ENCODE data around the gene SLC25A19.

SLC25A19 gene

DNA sequence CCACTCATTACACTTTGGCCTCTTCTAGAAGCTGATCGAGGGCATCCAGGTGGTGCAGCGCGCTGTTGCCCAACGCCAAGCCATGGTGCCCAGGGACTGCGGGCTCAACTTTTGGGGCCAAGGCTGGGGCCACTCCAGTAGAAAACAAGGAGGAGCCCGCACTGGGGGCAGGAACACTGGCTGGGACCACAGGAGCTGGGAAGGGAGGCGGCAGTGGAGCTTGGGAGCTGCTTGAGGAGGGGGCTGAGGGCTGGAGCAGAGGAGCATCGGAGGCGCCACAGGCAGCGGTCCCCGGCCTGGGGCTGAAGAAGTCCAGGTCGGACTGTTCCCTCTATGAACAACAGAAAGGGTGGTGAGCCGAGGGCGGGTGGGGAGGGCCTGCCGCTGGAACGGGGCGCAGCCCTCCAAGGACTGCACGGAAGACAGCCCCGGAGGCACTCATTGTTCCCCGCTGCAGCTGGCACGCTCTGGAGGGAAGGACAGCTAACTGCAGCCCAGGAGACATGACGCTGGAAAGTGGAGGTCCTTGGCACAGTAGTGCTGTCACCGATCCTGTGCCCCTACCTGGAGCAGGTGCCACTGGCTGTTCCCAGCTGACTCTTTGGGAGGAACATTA is 49.3 kb downstream of the SLC25A19 start:
- no peak for DNase-seq

DNA sequence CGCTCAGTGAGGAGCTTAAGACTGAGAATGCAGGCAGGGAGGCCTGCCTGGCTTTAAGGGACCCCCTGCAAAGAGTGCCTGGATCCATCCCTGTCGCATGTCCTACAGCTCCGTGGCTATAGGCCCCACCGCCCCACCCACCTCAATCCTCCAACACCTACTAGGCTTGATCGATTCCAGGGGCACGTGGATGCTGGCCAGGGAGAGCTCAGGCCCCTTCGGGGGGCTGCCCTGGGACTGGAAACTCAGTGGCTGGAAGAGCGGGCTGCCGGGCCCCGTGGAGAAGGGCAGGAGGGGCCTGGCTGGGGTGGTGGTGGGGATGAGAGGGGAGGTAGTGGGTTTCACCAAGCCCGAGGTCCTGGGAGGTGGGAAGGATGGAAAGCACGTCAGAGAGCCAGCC is 50.0 kb downstream of the SLC25A19 start:
- no peak for DNase-seq

DNA sequence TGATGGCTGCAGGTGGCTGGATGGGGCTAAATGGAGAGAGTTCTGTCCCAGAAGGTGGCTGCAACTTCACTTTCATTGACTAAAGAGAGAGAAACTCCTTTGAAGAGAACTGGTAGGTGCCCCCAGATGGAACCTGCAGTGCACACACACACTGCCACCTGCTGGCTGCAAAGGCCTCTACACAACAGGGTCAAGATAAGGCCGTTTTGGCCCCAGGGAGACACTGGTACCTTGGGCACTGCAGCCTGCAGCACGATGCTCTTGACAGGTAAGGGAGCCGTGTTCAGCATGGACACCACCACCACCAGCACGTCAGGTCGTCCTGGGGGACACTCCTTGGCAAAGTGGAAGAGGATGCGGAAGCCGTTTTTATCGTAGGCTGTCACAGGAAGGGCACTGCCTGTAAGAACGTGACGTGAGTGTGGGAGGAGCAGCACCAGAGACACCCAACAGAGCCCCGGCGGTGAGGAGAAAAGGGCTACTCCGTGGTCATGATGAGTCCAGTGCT is 50.5 kb downstream of the SLC25A19 start:
- peak; percentile 76 for DNase-seq

DNA sequence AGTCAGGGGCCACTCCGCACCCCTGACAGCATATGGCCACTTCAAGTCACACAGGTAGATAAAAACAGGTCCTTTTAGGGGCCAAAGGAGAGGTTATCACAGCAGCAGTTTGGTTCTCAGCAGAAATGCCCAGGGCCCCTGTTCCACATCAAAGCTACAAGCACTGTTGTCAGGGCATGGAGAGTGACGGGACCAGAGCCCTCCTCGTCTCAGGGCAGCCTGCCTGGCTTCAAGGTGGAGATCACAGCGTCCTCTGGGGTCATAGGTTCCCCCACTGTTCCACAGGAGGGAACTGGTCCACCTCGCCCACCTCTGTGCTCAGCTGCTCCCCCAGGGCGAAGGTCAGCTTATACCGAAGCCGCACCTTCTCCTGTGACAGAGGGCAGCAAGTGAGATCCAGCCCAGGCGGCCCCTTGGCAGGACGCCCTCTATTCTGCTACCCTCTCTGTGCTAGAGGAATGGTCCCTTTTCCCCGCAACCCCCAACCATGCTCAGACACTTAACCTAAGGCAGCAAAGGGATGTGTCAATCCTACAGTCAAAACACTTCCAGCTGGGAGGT is 51.1 kb downstream of the SLC25A19 start:
- no peak for DNase-seq

DNA sequence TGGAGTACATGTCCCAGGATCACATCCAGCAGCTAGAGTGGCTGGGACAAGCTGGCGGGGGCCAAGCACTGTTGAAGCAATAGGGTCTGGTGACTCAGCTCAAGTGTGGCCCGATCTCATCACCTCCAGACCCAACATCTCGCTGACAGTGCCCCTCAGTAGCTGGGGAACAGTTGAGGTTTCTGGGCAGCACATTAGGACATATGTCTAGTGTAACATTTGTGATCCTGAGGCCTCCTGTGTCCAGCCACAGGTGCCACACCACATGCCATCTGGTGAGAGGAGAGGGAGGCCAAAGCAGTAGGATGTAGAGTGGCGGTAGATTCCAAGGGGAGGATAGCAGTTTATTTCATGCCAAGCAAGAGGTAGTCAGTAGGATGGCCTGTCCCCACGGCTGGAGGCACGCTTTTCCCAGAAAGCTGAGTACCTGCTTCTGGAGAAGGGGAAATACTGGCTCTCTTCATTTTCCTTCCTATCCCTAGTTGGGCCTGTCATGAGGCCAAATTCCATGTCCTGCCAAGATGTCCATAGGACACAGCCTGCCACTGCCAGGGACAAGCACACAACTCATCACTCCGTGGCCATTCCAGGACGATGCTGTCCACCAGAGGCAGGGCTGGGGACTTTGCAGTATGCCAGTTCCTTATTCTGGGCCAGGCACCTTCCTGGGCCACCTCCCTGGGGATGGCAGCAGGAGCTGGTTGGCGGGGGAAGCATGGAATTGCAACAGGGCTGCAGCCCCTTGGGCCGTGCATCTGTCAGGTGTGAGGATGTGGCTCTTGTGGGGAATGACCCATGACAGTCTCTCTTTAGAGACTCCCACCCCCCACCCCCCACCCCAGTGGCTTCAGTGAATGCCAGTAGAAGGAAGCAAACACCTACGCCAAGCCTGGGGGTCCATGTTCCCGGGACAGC is 51.9 kb downstream of the SLC25A19 start:
- DNase-seq = no peak

DNA sequence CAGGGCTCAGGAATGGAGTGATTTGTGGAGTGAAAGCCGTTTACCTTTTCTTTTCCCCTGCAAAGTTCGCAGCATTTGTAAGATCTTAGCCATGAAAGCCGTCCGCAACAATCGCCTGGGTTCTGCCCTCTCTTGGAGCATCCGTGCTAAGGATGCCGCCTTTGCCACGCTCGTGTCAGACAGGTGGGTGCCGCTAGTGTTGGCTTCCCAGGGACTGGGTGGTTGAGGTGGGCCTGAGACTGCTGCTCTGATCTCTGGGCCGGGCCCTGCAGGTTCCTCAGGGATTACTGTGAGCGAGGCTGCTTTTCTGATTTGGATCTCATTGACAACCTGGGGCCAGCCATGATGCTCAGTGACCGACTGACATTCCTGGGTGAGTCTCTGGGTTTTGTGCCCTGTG is 56.4 kb downstream of the SLC25A19 start:
- DNase-seq = no peak

DNA sequence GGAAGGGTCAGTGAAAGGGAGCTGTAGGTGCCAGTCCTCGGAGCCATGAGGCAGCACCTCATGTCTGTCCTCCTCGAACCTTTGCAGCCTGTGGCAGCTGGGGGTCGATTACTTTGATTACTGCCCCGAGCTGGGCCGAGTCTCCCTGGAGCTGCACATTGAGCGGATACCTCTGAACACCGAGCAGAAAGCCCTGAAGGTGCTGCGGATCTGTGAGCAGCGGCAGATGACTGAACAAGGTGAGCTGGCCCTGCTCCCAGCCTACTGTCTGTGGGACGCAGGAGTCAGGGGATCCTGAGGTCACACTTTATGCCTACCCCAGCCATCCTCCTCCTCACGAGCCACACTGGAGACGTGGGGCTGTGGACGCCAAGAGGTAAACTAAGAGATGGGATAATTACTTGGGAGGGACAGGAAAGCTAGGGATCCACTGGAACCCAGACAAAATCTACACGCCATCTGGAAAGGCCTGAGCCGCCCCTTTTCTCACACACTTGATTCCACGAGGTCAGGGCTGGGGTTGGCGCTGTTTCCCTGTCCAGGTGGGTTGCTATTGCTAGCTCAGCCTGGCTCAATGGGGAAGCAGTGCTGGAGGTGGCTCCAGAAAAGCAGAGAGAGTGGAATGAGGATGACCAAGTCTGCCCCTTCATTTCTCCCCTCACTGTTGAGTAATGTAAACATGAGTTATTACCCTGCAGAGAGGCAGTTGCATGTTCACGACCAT is 57.3 kb downstream of the SLC25A19 start:
- DNase-seq = no peak

DNA sequence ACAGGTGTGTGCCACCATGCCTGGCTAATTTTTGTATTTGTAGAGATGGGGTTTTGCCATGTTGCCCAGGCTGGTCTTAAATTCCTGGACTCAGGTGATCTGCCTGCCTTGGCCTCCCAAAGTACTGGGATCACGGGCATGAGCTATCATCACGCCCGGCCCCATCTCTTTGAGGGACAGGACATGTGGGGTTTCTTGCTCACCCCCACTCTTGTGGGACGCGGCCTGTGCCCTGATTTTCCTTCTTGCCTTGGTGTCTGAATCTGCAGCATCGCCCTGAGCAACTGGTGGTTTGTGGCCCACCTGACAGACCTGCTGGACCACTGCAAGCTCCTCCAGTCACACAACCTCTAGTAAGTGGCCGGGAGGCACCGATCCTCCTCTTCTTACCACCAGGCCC is 58.2 kb downstream of the SLC25A19 start:
- no peak for DNase-seq

DNA sequence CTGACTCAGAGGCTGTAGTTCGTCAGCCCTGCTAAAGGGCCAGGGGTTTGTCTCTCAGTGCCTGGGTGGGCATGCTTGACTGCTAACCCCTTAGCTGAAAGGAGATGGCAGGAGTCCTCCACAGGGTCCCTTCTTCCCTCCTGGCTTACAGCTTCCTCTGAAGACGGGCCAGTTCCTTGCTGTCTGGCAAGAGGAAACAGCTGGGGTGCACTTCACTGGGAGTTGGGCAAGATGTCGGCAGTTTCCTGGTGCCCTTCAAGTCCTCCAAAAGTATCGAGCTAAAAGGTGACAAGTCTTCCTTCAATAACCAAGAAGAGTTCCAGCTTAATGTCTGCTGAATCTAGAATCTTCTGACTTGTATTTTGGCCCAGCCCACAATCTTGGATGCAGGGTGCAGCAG is 60.4 kb downstream of the SLC25A19 start:
- no peak for DNase-seq

DNA sequence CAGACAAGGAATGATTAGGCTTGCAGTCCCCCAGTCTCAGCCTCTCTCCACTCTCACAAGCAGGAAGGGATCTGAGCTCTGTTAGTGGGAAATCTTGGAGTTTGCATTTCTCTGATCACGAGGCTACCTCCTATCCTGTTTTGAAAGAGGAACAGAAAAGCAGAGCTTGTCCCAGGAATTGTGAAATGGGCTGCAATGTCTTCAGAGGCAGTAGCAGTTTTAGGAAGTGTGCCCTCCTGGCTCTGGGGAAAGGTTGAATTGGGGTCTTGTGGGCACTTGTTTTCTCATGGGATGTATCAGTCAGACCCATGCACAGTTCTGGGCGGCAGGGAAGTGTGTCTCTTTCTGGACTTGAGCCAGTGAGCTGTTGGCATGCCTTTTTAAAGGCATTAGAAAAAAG is 60.9 kb downstream of the SLC25A19 start:
- DNase-seq = no peak

DNA sequence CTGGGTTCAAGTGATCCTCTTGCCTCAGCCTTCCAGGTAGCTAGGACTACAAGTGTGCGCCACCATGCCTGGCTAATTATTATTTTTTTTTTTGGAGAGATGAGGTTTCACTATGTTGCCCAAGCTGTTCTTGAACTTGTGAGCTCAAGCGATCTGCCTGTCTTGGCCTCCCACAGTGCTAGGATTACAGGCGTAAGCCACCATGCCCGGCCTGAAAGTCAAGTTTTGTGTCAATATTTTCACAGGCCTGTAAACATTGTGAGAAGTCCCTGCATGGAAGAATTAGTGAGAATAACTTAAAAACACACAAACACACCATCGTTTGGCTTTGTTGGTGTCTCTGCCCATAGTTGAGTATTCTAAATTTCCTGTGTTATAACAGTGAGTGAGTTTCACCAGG is 61.5 kb downstream of the SLC25A19 start:
- DNase-seq = no peak

DNA sequence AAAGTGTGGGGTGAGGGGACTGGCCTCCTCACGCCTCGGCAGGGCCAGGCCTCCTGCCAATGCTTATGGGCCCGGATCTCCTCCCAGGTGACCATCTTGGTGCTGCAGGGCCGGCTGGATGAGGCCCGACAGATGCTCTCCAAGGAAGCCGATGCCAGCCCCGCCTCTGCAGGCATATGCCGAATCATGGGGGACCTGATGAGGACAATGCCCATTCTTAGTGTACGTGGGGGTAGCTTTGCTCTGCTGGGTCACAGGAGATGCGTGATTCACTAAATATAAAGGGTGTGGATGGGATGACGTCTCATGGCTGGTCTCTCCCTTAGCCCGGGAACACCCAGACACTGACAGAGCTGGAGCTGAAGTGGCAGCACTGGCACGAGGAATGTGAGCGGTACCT is 64.2 kb downstream of the SLC25A19 start:
- DNase-seq = no peak

Data from activated CD4-positive, alpha-beta T cell treated with anti-CD3 and anti-CD28 coated beads, Interleukin-2, Interleukin-6, amounts not matched to agents 100 ng/mL and 50 ng/mL, durations not matched to agents 16 hours and 8 hours (primary cell).